Measurements from ENCODE around the gene YPEL1.
"Not testable (repeated sequence)": the region's sequence is repeated elsewhere in the genome, so short reads cannot be mapped to it uniquely, and the experiment has no call there.

The YPEL1 gene

DNA sequence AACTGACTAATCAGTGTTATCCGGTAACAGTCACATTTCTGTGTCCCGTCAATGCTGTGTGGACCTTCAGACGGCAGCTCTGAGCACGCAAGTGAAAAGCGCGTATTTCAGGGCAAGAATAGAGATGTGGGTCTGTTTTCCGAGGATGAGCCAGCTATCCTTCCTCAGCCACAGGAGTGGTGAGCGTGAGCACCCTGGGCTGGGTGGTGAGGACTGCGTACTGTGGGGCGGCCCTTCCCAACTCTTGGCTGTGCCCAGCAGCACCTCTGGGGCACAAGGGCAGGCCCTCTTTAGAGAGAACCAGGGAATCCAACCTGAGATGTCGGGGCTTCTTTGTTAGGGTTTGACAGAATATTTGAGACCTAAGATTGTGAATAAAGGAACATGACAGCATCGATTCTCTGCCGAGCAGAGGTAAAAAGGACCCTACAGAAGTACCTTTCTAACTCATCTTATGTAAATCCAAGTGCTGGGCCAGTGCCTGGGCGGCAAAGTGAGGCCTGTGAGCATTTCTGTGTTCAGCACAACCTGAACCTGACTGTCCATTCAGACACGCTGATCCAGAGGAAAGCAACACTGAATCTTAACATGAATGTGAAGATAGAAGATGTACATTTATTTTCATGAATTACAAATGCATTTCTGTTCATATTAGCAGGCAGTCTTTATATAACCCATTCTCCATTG lies 26.5 kb upstream of the YPEL1 start:
- ATAC-seq (replicated peaks; ENCODE audit: extremely low read depth, poor library complexity, severe bottlenecking) (no peak), DNase-seq (ENCODE audit: low spot score in 2 of 2) (no peak)
- Mint-ChIP-seq H3K9me3 (no peaks in the 10 kb centered on the region), H3K4me1 (peaks cover 89% of the 10 kb centered on the region), H3K4me3 (peak overlapping the region; percentile 69), H3K27ac (ENCODE audit: low read depth) (peak overlapping the region; percentile 92), H3K36me3 (ENCODE audit: insufficient read depth) (peaks cover 45% of the 10 kb centered on the region), H3K27me3 (no peaks in the 10 kb centered on the region)

DNA sequence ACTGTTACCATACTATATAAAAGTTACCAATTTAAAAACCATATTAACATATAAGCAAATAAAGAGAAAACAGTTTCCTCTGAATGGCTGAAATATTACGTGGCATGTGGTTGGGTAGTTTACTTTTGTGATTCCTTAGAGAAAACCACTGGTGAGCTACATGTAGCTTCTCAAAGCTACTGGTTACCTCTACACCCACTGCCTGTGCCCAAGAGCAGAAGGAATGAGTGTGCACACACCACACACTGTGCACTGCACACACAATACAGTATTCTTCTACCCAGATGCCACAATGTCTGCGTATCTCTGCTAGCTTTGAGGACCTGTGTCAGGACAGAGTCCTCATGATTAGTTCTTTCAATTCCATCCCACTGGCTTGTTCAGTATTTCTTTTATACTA lies 25.5 kb upstream of the YPEL1 start:
- H3K4me1 Mint-ChIP-seq, result peaks cover 83% of the 10 kb centered on the region
- no peak overlapping the region for H3K4me3 Mint-ChIP-seq
- ATAC-seq (replicated peaks; ENCODE audit: extremely low read depth, poor library complexity, severe bottlenecking) (no peak), DNase-seq (ENCODE audit: low spot score in 2 of 2) (no peak)
- peak overlapping the region; percentile 68 for H3K27ac Mint-ChIP-seq (ENCODE audit: low read depth)
- no peaks in the 10 kb centered on the region for H3K27me3 Mint-ChIP-seq
- peaks cover 42% of the 10 kb centered on the region for H3K36me3 Mint-ChIP-seq (ENCODE audit: insufficient read depth)
- no peaks in the 10 kb centered on the region for H3K9me3 Mint-ChIP-seq

- peaks cover 83% of the 10 kb centered on the region for H3K4me1 Mint-ChIP-seq
- H3K27me3 Mint-ChIP-seq, result no peaks in the 10 kb centered on the region
- H3K9me3 Mint-ChIP-seq, result no peaks in the 10 kb centered on the region
- peak overlapping the region; percentile 68 for H3K27ac Mint-ChIP-seq (ENCODE audit: low read depth)
- ATAC-seq (replicated peaks; ENCODE audit: extremely low read depth, poor library complexity, severe bottlenecking) (peak; percentile 12), DNase-seq (ENCODE audit: low spot score in 2 of 2) (no peak)
- peaks cover 46% of the 10 kb centered on the region for H3K36me3 Mint-ChIP-seq (ENCODE audit: insufficient read depth)
- H3K4me3 Mint-ChIP-seq, result peak overlapping the region; percentile 40
Measured at GRCh38 chr22:21760640-21761039, 25.0 kb upstream of the YPEL1 start.

DNA sequence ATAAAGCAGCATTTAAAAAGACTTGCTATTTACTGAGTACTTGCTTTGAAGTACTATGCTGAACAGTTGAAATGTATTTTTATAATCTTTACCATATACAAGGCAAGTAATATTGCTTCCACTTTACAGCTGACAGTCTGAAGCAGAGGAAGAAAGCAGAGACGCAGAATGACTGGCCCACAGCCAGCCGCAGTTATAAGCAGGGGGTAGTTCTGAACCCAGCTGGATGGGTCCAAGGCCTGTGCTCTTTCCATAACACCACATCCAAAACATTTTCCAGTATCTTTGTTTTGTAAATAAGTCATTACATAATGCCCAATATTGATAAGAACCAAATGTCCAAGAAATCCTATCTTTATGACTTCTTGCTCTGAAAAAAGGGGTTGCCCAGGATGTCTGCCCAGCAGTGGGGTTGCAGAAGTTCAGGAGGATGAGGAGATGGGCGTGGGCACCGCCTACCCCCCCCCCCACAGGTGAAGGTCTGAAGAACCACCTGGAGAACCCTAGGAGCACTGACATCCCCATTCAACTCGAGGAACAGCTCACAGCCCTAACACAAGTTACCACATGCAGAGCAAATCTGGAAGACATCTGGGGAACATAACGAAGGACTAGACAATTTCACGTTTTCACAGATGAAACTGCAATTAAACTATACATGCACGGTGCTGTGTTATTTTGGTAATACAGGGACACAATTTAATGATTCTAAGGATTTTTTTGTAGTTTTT lies 24.2 kb upstream of the YPEL1 start:
- H3K36me3 Mint-ChIP-seq (ENCODE audit: insufficient read depth), result peaks cover 45% of the 10 kb centered on the region
- no peaks in the 10 kb centered on the region for H3K9me3 Mint-ChIP-seq
- peak overlapping the region; percentile 18 for H3K4me3 Mint-ChIP-seq
- H3K27ac Mint-ChIP-seq (ENCODE audit: low read depth), result peak overlapping the region; percentile 84
- H3K4me1 Mint-ChIP-seq, result peaks cover 81% of the 10 kb centered on the region
- ATAC-seq (replicated peaks; ENCODE audit: extremely low read depth, poor library complexity, severe bottlenecking) (no peak), DNase-seq (ENCODE audit: low spot score in 2 of 2) (no peak)
- H3K27me3 Mint-ChIP-seq, result no peaks in the 10 kb centered on the region

DNA sequence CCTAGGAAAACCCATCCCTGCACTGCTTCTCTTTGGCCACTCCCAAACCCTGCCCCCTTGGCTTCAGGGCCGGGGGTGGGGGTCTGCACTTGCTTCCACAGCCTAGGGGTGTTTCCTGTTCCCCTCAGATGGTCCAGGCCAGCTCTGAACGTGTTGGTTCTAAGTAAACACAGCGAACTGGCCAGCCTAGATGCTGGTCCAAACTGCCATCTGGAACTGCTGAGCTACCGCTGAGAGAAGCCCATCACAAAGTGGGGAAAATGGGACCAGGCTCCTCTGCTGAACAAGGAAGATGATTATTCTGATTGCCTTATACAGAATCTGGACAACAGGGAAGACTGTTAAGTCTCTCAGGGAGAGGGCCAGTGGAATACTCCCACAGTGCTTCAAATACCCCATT lies 23.5 kb upstream of the YPEL1 start:
- Mint-ChIP-seq H3K27me3 (no peaks in the 10 kb centered on the region), H3K27ac (ENCODE audit: low read depth) (peak overlapping the region; percentile 84), H3K9me3 (no peaks in the 10 kb centered on the region), H3K4me3 (no peak overlapping the region), H3K4me1 (peaks cover 80% of the 10 kb centered on the region), H3K36me3 (ENCODE audit: insufficient read depth) (peaks cover 42% of the 10 kb centered on the region)
- ATAC-seq (replicated peaks; ENCODE audit: extremely low read depth, poor library complexity, severe bottlenecking), result no peak
- DNase-seq (ENCODE audit: low spot score in 2 of 2), result no peak

- H3K36me3 Mint-ChIP-seq (ENCODE audit: insufficient read depth), result peaks cover 41% of the 10 kb centered on the region
- no peak for DNase-seq (ENCODE audit: low spot score in 2 of 2)
- H3K9me3 Mint-ChIP-seq, result no peaks in the 10 kb centered on the region
- H3K4me1 Mint-ChIP-seq, result peaks cover 73% of the 10 kb centered on the region
- peak overlapping the region; percentile 84 for H3K27ac Mint-ChIP-seq (ENCODE audit: low read depth)
- no peak for ATAC-seq (replicated peaks; ENCODE audit: extremely low read depth, poor library complexity, severe bottlenecking)
- H3K4me3 Mint-ChIP-seq, result no peak overlapping the region
- H3K27me3 Mint-ChIP-seq, result no peaks in the 10 kb centered on the region
Measured at GRCh38 chr22:21758091-21758864, 22.7 kb upstream of the YPEL1 start.

- no peak for DNase-seq (ENCODE audit: low spot score in 2 of 2)
- Mint-ChIP-seq H3K27me3 (no peaks in the 10 kb centered on the region), H3K9me3 (no peaks in the 10 kb centered on the region), H3K4me1 (peaks cover 59% of the 10 kb centered on the region), H3K27ac (ENCODE audit: low read depth) (no peak overlapping the region), H3K4me3 (no peak overlapping the region), H3K36me3 (ENCODE audit: insufficient read depth) (peaks cover 28% of the 10 kb centered on the region)
- no peak for ATAC-seq (replicated peaks; ENCODE audit: extremely low read depth, poor library complexity, severe bottlenecking)
Measured at GRCh38 chr22:21755851-21756284, 20.3 kb upstream of the YPEL1 start.

DNA sequence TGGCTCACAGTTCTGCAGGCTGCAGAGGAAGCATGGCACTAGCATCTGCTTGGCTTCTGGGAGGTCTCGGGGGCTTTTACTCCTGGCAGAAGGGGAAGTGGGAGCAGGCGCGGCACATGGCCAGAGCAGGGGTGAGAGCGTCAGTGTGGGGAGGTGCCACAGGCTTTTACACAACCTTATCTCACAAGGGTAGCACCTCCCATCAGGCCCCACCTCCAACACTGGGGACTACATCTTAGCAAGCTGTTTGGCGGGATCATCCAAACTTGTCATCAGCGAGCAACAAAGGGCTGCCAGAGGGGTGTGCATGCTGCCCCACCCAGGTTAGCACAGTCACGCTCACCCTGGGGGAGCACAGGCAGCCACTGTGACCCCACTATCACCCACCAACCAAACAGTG lies 18.9 kb upstream of the YPEL1 start:
- Mint-ChIP-seq H3K9me3 (no peaks in the 10 kb centered on the region), H3K27ac (ENCODE audit: low read depth) (no peak overlapping the region), H3K36me3 (ENCODE audit: insufficient read depth) (peaks cover 25% of the 10 kb centered on the region), H3K27me3 (no peaks in the 10 kb centered on the region), H3K4me1 (peaks cover 49% of the 10 kb centered on the region), H3K4me3 (no peak overlapping the region)
- no peak for ATAC-seq (replicated peaks; ENCODE audit: extremely low read depth, poor library complexity, severe bottlenecking)
- DNase-seq (ENCODE audit: low spot score in 2 of 2), result no peak

GRCh38 chr22:21753374-21754111 lies 17.9 kb upstream of the YPEL1 start:
- Mint-ChIP-seq H3K36me3 (ENCODE audit: insufficient read depth) (peaks cover 22% of the 10 kb centered on the region), H3K27me3 (no peaks in the 10 kb centered on the region), H3K4me3 (no peak overlapping the region), H3K9me3 (no peaks in the 10 kb centered on the region), H3K4me1 (peaks cover 44% of the 10 kb centered on the region), H3K27ac (ENCODE audit: low read depth) (no peak overlapping the region)
- DNase-seq (ENCODE audit: low spot score in 2 of 2) (no peak), ATAC-seq (replicated peaks; ENCODE audit: extremely low read depth, poor library complexity, severe bottlenecking) (no peak)

DNA sequence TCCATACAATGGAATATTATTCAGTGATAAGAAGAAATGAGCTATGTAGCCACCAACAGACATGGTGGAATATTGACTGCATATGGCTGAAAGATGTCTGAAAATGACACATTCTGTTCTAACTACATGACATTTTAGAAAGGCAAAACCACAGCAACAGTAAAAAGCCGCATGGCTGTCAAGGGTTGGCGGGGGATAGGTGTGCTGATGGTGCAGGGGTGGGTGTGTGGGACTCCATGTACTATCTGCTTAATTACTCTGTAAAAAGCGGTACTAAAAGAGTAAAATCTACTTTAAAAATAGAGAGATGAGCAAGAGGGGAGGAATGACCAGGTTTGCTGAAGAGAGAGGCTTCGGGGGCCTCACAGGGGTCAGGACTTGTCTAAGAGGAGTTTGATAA lies 16.7 kb upstream of the YPEL1 start:
- peaks cover 41% of the 10 kb centered on the region for H3K4me1 Mint-ChIP-seq
- DNase-seq (ENCODE audit: low spot score in 2 of 2) (no peak), ATAC-seq (replicated peaks; ENCODE audit: extremely low read depth, poor library complexity, severe bottlenecking) (no peak)
- H3K9me3 Mint-ChIP-seq, result no peaks in the 10 kb centered on the region
- H3K36me3 Mint-ChIP-seq (ENCODE audit: insufficient read depth), result peaks cover 19% of the 10 kb centered on the region
- peak overlapping the region; percentile 30 for H3K27ac Mint-ChIP-seq (ENCODE audit: low read depth)
- H3K4me3 Mint-ChIP-seq, result no peak overlapping the region
- no peaks in the 10 kb centered on the region for H3K27me3 Mint-ChIP-seq

DNA sequence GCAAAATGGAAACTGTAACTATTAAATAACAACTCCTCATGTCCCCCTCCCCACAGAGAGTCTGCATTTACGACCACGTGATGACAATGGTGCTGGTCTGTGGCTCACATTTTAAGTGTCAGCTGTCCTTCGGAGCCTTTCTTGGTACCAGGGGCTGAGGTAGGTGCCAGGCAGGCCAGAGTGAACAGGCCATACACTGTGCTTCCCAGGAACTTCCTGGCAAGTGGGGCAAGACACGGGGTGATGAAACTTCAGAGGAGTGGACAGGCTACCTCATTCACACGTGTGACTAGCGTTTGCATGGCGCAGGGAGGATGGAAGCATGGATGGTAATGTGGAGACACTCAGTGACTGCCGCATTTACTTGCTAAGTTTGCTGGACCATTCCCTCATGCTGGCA lies 10.4 kb upstream of the YPEL1 start:
- ATAC-seq (replicated peaks; ENCODE audit: extremely low read depth, poor library complexity, severe bottlenecking), result no peak
- H3K27ac Mint-ChIP-seq (ENCODE audit: low read depth), result no peak overlapping the region
- no peak overlapping the region for H3K4me3 Mint-ChIP-seq
- no peaks in the 10 kb centered on the region for H3K9me3 Mint-ChIP-seq
- no peaks in the 10 kb centered on the region for H3K27me3 Mint-ChIP-seq
- peaks cover 10% of the 10 kb centered on the region for H3K36me3 Mint-ChIP-seq (ENCODE audit: insufficient read depth)
- H3K4me1 Mint-ChIP-seq, result peaks cover 8% of the 10 kb centered on the region
- DNase-seq (ENCODE audit: low spot score in 2 of 2), result no peak

DNA sequence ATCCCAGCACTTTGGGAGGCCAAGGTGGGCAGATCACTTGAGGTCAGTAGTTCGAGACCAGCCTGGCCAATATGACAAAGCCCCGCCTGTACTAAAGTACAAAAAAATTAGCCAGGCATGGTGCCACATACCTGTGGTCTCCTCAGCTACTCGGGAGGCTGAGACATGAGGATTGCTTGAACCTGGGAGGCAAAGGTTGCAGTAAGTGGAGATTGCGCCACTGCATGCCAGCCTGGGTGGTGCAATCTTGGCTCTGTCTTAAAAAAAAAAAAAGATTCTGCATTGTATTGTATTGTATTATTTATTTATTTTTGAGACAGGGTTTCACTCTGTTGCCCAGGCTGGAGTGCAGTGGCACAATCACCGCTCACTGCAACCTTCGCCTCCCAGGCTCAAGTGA lies 9.3 kb upstream of the YPEL1 start:
- peaks cover 14% of the 10 kb centered on the region for H3K4me1 Mint-ChIP-seq
- H3K27me3 Mint-ChIP-seq; H3K4me3 Mint-ChIP-seq; H3K27ac Mint-ChIP-seq (ENCODE audit: low read depth); DNase-seq (ENCODE audit: low spot score in 2 of 2); ATAC-seq (replicated peaks; ENCODE audit: extremely low read depth, poor library complexity, severe bottlenecking); H3K9me3 Mint-ChIP-seq: not testable (repeated sequence)
- peaks cover 12% of the 10 kb centered on the region for H3K36me3 Mint-ChIP-seq (ENCODE audit: insufficient read depth)
